GM18502 (cell line): ENCODE measurements around the gene MAN1A1.
"Not testable (repeated sequence)": the region's sequence is repeated elsewhere in the genome, so short reads cannot be mapped to it uniquely, and the experiment has no call there.

Source experiments
- ATAC-seq: cut with Tn5 transposase; IDR thresholded peaks from one replicate; pipeline ENCODE4 v1.9.1; 2021; ENCODE audit warnings: mild to moderate bottlenecking; ENCODE audit not compliant: unreplicated experiment, poor library complexity

Gene MAN1A1

DNA sequence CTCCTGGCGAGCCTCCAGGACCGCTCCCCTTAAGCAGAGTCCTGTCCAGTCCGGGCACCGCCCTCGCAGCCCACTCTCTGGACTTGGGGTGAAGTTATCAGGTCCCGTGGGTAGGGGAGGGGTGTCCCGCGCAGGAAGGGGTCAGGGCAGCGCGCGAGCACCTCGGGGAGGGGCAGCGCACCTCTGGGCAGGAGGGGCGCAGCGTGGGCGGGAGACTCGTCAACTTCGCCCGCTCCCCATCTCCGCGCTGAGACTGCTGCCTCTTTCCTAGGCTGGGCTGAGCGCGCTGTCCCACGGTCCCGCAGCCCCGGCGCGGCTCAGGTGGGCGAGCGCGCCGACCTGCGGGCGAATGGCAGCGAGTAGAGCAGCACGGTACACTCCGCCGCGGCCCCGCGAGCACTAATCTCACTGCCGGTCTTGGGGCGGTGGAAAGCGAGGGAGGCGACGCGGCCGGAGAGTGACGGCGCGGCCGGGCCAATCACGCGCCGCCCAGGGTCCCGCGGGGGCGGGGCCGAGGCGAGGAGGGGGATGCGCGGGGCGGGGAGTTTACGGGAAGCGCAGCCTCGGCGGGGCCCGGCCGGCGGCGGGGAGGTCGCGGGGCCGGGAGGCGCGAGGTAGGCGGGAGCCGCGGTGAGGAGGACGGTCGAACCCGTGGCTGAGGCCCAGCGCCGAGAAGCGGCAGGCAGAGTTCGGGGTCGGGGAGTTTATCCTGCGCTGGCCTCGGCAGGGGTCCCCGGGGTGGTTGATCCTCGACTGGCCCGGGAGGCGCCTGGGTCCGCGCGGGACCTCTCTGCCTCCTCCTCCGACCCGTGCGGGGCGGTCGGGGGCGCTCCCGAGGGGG lies at the start of gene MAN1A1:
Gene MAN1A1, minus strand, starts transcription at position 401 of the 841 bp plus-strand sequence. CDS start 696 bp downstream, outside the sequence.
- ATAC-seq: peak; percentile 75

DNA sequence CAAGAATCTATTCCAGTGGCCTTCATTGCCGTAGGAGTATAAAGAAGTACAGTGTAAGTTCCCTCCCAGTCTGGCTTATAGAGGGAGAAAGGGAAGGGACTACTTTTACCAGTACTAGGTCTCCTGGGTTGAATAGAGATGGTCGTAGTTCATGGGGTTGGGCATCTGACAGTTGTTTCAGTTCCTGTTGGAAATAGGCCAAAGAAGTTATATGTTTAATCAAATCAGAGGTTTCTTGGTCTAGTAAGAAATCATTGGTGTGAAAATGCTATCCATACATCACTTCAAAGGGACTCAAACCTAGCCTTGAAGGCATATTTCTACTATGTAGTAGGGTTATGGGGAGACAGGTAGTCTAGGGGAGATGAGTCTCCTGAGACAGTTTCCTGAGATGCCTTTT lies 45.6 kb upstream of the MAN1A1 start:
- no peak for ATAC-seq

DNA sequence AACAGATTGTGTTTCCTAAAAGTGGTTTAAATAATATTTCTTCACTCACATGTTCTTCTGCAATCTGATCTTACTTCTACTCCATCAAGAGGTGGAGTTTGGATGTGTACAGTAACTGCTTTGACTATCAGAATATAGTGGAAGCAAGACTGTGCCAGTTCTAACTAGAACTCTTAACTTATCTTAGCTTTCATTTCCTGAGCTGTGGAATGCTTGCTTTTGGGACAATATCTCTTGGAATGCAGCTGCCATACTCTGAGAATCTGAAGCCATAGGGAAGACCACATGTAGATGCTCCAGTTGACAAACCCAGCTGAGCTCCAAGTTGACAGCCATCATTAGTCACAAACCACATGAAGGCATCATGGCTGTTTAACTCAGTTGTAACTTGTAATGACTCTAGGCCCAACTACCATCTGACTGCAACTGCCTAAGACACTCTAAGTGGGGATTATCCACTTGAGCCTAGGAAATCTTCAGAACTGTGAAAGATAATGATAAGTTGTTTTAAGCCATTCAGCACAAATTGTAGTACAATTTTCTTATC lies 40.8 kb upstream of the MAN1A1 start:
- ATAC-seq: no peak

DNA sequence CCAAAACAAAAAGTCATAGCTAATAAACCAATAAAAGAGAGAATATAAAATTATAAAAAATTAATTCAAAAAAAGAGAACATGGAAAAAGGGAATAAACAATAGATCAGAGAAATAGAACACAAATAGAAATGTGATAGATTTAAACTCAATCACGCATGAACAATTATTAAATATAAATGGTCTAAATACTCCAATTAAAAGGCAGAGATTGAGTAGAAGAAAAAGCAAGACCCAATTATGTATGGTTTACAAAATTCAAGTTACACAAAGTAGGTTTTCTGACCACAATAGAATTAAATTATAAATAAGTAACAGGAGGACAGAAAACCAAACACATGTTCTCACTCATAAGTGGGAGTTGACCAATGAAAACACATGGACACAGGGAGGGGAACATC lies 36.4 kb upstream of the MAN1A1 start:
- no peak for ATAC-seq

DNA sequence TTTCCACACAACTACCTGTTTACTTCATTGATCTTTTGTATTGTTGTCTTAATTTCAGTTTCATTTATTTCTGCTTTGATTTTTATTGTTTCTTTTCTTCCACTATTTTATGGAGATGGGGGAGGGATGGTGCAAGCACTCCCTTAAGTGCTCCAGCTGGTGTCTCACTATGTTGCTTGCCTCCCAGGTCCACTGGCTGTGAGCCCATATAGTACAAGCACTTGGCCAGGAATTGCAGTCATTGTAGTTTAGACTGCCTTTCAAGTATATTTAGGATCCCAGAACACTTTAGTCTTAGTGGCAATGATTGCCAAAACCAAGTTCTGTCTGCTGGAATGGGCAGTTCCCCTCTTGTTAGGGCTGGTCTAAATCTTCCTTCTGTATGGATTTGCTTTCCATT lies 34.9 kb upstream of the MAN1A1 start:
- no peak for ATAC-seq

DNA sequence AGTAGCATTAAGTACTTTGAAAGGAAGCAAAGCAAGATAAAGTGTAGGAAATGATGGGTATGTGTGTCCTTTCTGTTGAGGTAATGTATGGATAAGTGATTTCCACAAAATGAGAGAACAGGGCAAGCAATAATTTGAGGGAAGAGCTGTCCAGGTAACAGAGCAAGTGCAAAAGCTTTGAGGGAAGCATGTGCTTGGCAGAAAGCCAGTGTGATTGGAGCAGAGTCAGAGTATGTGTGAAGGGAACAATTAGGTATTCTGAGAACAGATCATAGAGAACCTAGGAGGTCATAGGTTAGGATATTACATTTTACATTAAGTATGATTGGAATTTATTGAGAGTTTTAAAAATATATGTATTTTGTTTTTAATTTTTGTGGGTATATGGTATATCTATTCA lies 30.2 kb upstream of the MAN1A1 start:
- ATAC-seq: no peak

DNA sequence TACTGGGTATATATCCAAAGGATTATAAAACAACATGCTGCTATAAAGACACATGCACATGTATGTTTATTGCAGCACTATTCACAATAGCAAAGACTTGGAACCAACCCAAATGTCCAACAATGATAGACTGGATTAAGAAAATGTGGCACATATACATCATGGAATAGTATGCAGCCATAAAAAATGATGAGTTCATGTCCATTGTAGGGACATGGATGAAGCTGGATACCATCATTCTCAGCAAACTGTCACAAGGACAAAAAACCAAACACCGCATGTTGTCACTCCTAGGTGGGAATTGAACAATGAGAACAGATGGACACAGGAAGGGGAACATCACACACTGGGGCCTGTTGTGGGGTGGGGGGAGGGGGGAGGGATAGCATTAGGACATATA lies 27.5 kb upstream of the MAN1A1 start:
- ATAC-seq: not testable (repeated sequence)

DNA sequence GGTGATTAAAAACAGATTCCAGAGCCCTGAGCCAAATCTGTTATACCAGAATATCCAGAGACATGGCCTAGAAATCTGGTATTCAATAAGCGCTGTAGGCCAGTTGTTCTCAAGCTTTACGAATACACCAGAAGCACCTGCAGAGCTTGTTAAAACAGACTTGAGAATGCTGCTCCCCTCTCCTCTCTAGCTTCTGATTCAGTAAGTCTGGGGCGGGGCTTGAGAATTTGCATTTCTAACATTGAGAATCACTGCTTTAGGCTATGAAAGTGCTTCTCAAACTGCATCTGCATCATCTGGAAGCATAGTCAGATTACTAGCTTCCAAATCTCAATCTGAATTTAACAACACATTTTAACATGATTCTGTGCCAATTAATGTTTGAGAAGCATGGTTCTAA lies 20.5 kb upstream of the MAN1A1 start:
- no peak for ATAC-seq

DNA sequence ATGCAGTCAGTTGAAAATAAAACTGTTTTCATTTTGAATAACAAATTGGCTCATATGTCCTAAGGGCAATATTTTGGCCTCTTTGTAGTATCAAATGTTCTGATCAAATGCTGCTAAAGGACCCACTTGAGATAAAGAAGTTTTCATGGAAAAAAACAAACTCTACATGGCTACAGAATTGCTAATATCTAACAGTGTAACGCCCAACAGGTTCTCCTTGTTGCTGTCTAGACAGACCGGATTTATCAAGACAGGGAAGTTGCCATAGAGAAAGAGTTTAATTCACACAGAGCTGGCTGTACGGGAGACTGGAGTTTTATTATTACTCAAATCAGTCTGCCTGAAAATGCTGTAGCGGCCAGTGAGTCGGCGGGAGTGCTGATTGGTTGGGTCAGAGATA lies 19.4 kb upstream of the MAN1A1 start:
- ATAC-seq: no peak

DNA sequence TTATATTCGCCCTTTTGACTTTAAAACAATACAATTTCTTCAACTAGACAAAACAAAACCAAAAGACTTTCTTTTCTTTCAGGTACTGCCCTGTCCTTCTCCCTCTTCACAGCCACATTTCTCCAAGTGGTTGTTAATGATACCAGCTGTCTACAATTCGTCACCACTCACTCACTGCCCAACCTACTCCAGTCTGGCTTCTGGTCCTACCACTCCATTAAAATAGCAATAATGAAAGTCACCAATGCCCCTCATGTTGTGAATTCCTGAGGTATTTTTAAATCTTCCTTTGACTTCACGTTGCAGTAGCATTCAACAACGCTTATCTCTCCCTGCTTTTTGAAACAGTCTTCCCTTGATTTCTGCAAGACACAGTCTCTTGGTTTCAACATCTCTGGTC lies 11.6 kb upstream of the MAN1A1 start:
- no peak for ATAC-seq

DNA sequence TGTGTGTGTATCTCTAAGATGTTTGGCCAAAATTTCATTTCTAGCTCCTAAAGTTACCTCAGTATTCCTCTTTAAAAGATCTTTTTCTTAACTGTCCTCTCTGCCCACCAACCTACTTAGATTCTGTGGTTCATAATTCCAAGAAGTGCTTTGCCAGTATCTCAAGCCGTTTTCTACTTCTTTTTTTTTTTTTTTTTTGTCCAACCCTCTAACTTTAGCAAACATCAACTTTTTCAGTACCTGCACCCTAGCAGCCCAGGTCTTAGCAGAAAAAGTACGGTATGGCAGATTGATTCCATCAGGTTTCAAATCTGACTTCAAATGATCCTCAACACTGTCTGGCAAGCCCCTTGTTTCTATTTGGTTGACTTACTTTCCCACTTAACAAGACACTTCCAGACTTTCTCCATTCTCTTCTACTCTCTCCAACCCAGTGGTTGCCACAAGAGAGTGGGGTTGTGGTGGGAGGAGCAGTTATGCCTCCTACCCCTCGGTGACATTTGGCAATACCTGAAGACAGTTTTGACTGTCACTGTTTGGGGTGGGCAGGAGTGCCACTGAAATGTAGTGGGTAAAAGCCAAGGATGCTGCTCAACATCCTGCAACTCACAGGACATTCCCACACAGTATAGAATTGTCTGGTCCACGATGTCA lies 10.8 kb upstream of the MAN1A1 start:
- no peak for ATAC-seq

DNA sequence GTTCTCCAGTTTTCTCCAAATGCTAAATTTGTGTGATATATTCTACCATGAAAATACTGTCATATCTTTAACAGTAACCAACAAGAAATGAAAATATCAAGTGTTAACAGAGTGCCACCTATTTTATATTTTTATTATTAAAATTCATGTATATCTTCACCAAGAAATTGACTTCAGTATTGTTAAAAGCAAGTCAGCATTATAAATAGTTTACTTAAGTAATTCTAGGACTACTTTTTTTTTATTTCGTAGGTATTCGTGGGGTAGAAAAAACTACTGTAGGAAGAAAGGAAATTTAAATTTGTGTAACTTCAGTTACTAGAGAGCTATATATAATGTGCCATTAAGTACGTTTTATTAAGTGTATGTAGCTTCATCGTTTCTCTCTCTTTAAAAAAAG lies 6.3 kb upstream of the MAN1A1 start:
- no peak for ATAC-seq

DNA sequence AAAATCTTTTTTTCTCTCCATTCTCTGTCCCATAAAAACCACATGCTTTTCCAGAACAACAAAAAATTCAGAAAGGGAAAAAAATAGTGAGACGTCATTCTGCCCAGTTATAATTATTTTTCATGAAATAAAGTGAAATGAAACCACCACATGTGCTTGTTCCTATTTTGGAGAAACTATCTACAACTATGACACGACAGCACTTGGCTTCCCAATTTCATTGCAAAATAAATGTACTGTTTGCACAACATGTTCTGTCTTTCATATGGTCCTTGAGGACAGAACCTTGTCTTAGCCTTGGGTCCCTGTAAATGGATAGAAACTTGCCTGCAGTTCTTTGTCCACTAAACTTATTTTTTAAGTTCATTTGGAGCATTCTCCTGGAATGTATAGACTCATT lies 5.6 kb upstream of the MAN1A1 start:
- no peak for ATAC-seq

DNA sequence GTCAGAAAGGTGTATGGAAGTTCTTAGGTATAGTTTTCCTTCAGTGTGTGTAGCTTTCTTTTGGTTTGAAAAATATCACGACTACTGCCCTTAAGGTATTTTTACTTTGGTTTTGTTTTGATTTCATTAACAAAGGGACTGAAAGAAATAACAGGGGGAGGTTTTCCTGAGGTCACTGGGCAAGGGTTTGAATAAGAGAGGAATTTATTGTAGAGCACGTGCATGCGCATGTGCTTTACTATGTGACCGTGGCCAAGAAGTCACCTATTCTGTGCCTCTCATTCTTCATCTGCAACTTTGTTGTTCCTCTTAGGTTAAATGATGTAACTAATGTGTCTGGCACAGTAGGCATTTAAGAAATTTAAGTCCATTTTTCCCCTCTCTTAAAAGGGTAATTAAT lies 4.1 kb upstream of the MAN1A1 start:
- ATAC-seq: no peak

DNA sequence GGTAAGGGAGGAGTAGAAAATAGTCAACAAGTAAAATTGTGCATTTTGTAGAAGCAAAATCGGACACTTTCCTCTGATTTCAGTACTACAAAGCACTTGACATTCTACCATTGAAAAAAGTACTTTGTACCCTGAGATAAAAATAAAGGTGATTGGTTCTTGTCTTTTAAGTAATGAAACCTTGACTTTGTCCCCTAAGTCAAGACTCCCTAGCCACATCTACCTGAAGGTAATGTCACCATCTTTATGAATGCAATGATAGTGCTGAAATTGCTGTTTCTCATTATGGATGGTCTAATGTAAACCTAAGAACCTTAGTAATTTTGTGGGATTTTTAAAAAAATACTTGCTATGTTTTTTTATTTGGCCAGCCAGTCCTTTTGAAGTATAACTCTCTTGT lies 2.4 kb upstream of the MAN1A1 start:
- ATAC-seq: no peak

DNA sequence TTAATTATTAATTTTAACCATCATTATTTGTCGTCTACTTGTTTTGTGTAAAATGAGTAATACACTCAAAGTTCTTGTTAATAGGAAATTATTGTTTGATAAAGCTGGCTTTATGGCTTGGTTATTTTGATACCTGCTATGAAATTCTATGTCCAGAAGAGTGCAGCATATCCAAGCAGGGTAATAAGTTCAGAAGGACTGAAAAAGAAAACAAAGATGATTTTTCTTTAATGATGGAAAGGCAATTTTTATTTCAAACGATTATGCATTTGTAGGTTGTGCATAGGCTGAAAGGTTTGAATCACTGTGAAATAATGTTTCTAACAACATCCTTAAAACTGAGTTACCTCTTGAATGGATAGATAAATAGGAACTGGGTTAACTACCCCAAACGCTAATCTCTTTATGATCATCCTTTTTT lies 1.4 kb upstream of the MAN1A1 start:
- ATAC-seq: no peak

DNA sequence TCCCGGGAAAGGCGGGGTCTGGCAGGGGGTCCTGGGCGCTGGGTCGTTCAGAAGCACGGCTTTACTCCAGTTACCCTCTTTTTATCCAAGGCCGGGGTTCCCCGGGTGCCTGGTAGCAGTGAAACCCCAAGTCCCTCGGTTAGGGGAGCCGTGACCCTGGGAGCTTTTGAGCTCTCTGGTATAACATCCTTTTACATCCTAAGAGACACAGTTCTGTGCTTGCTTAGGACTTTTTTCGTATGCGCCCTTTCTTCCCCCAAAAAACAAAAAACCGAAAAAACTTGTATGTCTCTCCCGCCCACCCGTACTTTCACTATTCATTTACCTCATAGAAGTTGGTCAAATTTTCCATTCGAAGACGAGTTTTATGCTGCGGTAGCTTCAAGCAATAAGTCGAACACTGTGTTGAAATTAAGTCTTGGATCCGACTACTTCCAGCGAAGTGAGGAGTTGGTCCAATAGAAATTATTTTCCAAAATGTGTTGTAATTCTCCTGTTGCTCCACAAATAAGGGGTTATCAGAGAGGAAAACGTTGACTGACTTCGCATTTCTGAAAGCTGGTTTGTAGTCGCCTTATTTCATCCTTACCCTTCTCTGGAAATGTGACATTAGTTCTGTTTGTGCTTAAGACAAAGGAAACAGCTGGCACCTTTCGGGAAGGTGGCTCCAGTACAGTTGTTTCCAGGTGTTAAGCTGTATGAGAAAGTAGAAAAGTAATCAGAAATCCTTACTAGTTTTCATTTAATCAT lies 816 bp upstream of the MAN1A1 start:
- ATAC-seq: peak; percentile 17

DNA sequence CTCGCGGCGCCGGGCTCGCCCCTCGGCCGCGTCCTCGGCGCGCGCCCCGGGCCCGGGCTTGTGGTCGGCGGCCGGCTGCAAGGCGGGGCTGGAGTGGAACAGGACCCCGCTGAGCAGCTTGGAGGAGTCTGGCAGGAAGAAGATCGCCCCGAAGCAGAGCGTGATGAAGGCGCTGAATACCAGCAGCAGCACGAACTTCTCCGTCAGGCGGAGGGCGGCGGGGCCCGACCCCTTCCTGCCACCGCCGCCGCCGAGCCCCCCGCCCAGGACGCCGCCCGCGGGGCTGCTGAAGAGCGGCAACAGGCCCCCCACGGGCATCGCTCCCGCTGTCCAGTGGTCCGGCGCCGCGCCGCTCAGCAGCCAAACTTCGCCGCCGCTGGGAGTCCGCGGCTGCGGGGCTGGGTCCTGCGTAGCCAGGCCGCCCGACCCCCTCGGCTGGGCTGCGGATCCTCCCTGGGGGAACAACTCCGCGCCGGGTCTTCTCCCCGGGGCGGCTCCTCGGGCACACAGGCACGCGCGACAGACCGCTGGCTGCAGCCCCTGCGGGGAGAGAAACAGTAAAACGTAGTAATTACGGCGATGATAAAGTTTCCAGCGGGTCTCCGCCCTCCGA lies 707 bp downstream of the MAN1A1 start:
- peak; percentile 9 for ATAC-seq

DNA sequence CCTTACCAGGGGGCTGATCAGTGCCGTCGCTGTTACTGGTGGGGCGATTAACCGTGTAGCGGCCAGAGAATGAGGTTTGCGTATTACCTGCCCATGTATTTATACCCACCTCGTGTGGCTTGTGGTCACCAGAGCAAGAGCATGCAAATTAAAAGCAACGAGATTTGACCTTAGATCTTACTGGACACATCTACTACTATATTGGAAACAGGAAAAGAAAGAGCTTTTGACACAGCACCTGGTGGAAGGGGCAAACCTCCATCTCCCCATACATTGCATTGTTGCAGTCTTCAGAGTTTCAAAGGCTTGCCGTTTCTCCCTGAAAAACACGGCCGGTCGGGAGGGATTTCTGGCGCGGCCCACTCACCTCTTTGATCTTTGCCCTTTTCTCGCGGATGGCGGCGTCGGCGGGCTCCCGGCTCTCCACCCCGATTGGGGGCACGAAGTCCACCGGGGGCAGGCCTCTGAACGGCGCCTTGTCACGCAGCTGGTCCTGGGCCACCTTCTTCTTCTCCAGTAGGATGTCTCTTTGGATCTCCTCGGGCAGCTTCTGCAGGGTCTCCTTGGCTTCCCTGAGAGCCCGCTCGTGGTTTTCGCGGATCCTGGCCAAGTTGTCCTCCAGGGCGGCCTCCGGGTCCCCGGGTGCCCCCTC lies 1.3 kb downstream of the MAN1A1 start:
- peak; percentile 22 for ATAC-seq
